Measurements from ENCODE around the gene FGFR2. TPM values are rescaled to one million over a fixed set of nuclear protein-coding genes. Genes with fewer than 3 reads are reported as not detected.

Gene FGFR2
- not detected in 2 replicates for total RNA-seq

- intact Hi-C loops (cut with micrococcal nuclease): no loop called here
These were observed at the start of gene FGFR2 for GRCh38 chr10:121598263-121599249. Gene FGFR2, minus strand, starts transcription at chr10:121598444. Its CDS starts 4,627 bp downstream, at chr10:121593817.

GRCh38 chr10:121647401-121647800 is 49.2 kb upstream of the FGFR2 start:
- intact Hi-C loops (cut with micrococcal nuclease): no loop called here

GRCh38 chr10:121645696-121646095 is 47.5 kb upstream of the FGFR2 start:
- intact Hi-C loops (cut with micrococcal nuclease): no loop called here

GRCh38 chr10:121644501-121644900 is 46.3 kb upstream of the FGFR2 start:
- intact Hi-C loops (cut with micrococcal nuclease): no loop called here

GRCh38 chr10:121640266-121640665 is 42.0 kb upstream of the FGFR2 start:
- intact Hi-C loops (cut with micrococcal nuclease): no loop called here

GRCh38 chr10:121639416-121639815 is 41.2 kb upstream of the FGFR2 start:
- intact Hi-C loops (cut with micrococcal nuclease): no loop called here

GRCh38 chr10:121637437-121637836 is 39.2 kb upstream of the FGFR2 start:
- intact Hi-C loops (cut with micrococcal nuclease): no loop called here

- intact Hi-C loops (cut with micrococcal nuclease): no loop called here
These were observed 34.8 kb upstream of the FGFR2 start for GRCh38 chr10:121633056-121633455.

- intact Hi-C loops (cut with micrococcal nuclease): no loop called here
These were observed 33.3 kb upstream of the FGFR2 start for GRCh38 chr10:121631365-121632029.

- intact Hi-C loops (cut with micrococcal nuclease): no loop called here
These were observed 30.6 kb upstream of the FGFR2 start for GRCh38 chr10:121628859-121629258.

GRCh38 chr10:121627876-121628581 is 29.8 kb upstream of the FGFR2 start:
- intact Hi-C loops (cut with micrococcal nuclease): no loop called here

GRCh38 chr10:121624836-121625486 is 26.7 kb upstream of the FGFR2 start:
- intact Hi-C loops (cut with micrococcal nuclease): no loop called here

- intact Hi-C loops (cut with micrococcal nuclease): no loop called here
These were observed 20.7 kb upstream of the FGFR2 start for GRCh38 chr10:121618906-121619305.

- intact Hi-C loops (cut with micrococcal nuclease): no loop called here
These were observed 18.9 kb upstream of the FGFR2 start for GRCh38 chr10:121617176-121617575.

GRCh38 chr10:121616291-121616690 is 18.0 kb upstream of the FGFR2 start:
- intact Hi-C loops (cut with micrococcal nuclease): no loop called here

GRCh38 chr10:121615836-121616235 is 17.6 kb upstream of the FGFR2 start:
- intact Hi-C loops (cut with micrococcal nuclease): no loop called here

GRCh38 chr10:121615435-121615793 is 17.2 kb upstream of the FGFR2 start:
- intact Hi-C loops (cut with micrococcal nuclease): no loop called here

GRCh38 chr10:121614613-121615434 is 16.6 kb upstream of the FGFR2 start:
- intact Hi-C loops (cut with micrococcal nuclease): no loop called here

GRCh38 chr10:121613456-121613855 is 15.2 kb upstream of the FGFR2 start:
- intact Hi-C loops (cut with micrococcal nuclease): no loop called here

GRCh38 chr10:121611393-121612159 is 13.3 kb upstream of the FGFR2 start:
- intact Hi-C loops (cut with micrococcal nuclease): no loop called here

Data from T-helper 1 cell treated with Interleukin-12 subunit alpha and Interleukin-12 subunit beta and Interleukin-4 antibody, amounts not matched to agents 30 ng/mL and 1 ng/mL, for 36 hours (primary cell).